Measurements from ENCODE around the gene RCAN2. TPM values are rescaled to one million over a fixed set of nuclear protein-coding genes. Genes with fewer than 3 reads are reported as not detected.

The RCAN2 gene
- total RNA-seq = 0.19 and 0.34 TPM in 2 replicates

- DNase-seq = peak; percentile 29
These were observed at the start of gene RCAN2 for GRCh38 chr6:46491201-46491627. RCAN2 (minus strand) TSS chr6:46491449.

- DNase-seq = no peak
These were observed 48.6 kb upstream of the RCAN2 start for GRCh38 chr6:46539866-46540265.

- DNase-seq = no peak
These were observed 47.7 kb upstream of the RCAN2 start for GRCh38 chr6:46538800-46539480.

- no peak for DNase-seq
These were observed 39.6 kb upstream of the RCAN2 start for GRCh38 chr6:46530896-46531295.

GRCh38 chr6:46528961-46529750 lies 37.9 kb upstream of the RCAN2 start:
- no peak for DNase-seq

- no peak for DNase-seq
These were observed 35.4 kb upstream of the RCAN2 start for GRCh38 chr6:46526607-46527006.

GRCh38 chr6:46525583-46525982 lies 34.3 kb upstream of the RCAN2 start:
- no peak for DNase-seq

- no peak for DNase-seq
These were observed 30.3 kb upstream of the RCAN2 start for GRCh38 chr6:46521464-46521971.

GRCh38 chr6:46517202-46517601 lies 26.0 kb upstream of the RCAN2 start:
- no peak for DNase-seq

GRCh38 chr6:46513533-46513932 lies 22.3 kb upstream of the RCAN2 start:
- no peak for DNase-seq

GRCh38 chr6:46511320-46511719 lies 20.1 kb upstream of the RCAN2 start:
- no peak for DNase-seq

- no peak for DNase-seq
These were observed 19.4 kb upstream of the RCAN2 start for GRCh38 chr6:46510651-46511050.

- DNase-seq = no peak
These were observed 18.8 kb upstream of the RCAN2 start for GRCh38 chr6:46509981-46510510.

- DNase-seq = no peak
These were observed 17.8 kb upstream of the RCAN2 start for GRCh38 chr6:46509063-46509462.

GRCh38 chr6:46507426-46507825 lies 16.2 kb upstream of the RCAN2 start:
- DNase-seq = no peak

- DNase-seq = no peak
These were observed 14.7 kb upstream of the RCAN2 start for GRCh38 chr6:46505693-46506512.

GRCh38 chr6:46504242-46504641 lies 13.0 kb upstream of the RCAN2 start:
- no peak for DNase-seq

GRCh38 chr6:46502486-46503119 lies 11.4 kb upstream of the RCAN2 start:
- no peak for DNase-seq

GRCh38 chr6:46501136-46502089 lies 10.2 kb upstream of the RCAN2 start:
- DNase-seq = no peak

GRCh38 chr6:46500382-46500781 lies 9.1 kb upstream of the RCAN2 start:
- DNase-seq = no peak

Data from dermis blood vessel endothelial cell (primary cell).